ENCODE data around the gene PKIB.
"Not testable (repeated sequence)": the region's sequence is repeated elsewhere in the genome, so short reads cannot be mapped to it uniquely, and the experiment has no call there.

Gene PKIB

DNA sequence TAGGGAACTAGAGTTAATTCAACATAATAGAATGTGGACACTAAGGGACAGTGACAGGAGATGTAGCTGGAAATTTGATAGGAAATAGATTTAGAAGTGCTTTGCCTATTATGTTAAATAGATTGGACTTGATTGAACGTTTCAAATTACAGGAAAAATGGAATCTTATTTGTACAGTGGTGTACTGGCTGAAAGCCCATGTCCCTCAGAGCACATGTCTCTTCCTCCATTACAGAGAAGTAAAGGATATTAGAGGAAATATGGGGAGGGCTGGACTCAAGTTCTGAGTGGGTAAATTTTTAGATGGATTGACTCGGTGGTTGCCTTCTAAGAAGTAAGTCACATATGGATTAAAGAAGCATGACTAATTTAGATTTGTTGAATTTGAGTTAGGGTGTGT is 11.4 kb downstream of the PKIB start:
- DNase-seq = no peak

DNA sequence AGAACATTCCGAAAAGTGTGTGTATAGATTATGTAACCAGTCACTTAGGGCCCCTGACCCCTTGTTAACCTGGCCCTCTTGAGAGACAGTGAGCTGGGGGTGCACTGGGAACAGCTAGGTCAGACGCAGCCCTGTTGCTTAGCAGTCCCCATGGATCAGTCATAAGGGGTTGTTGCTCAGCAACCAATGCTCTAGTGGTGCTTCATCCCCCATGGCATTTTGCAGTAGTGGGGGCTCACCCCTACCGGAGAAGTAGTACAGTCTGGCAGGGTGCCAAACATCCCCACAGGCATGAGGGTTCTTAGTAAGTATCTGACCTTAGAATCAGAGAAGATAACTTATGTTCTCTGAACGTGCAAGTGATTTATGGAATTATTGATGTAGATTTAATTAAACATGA is 12.3 kb downstream of the PKIB start:
- no peak for DNase-seq

DNA sequence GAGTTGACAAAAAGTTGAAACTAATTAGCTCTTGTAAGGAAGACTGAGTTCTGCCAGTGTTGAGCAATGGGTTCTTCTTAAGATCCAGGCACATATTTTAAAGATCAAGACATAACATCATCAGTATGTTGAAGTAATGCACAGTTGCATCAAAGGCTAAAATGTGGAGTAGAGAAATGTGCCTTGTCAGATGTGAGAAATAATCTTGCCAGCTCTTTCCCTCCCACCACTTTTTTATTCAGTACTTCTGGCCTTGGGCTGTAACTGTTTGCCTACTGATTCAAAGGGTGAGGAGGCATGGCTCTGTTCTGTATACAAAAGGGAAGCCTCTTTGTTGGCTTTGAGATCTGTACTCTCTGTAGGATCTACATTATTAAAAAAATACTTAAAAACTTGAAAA is 13.1 kb downstream of the PKIB start:
- no peak for DNase-seq

DNA sequence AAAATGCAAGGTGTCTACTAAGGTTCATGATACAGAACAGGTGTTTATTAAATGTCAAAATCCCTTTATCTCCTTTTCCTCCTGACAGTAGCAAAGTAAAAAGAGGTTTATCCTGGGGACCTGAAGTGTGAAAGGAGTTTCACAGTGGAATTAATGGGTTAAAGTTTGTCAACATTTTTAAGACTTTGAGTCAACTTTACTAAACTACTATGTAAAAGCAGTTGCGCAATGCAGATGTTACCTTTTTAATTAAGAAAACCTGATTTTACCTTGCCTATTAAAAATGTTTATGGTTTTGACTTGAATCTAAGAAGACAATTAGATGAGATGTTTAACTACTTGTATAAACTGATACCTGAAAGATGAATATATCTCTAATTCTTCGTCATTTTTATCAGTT is 14.6 kb downstream of the PKIB start:
- no peak for DNase-seq

DNA sequence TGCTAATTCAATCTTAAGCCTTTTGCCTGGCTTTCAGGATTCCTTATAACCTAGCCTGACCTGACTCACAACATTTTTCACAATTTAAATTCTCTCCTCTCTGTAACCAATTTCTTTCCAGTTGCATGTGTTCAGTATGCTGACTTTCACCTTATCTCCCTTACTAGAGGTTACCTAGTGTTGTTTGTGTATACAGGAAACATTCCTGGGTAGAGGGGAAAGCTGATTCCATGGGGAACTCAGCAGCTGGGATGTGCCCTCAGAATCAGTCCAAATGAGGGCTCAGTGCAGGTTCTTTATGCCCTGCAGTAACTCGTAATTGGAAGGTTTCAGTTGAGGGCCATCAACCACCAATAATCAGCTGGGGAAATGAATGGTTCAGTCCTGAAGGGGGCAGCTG is 18.5 kb downstream of the PKIB start:
- DNase-seq = no peak

DNA sequence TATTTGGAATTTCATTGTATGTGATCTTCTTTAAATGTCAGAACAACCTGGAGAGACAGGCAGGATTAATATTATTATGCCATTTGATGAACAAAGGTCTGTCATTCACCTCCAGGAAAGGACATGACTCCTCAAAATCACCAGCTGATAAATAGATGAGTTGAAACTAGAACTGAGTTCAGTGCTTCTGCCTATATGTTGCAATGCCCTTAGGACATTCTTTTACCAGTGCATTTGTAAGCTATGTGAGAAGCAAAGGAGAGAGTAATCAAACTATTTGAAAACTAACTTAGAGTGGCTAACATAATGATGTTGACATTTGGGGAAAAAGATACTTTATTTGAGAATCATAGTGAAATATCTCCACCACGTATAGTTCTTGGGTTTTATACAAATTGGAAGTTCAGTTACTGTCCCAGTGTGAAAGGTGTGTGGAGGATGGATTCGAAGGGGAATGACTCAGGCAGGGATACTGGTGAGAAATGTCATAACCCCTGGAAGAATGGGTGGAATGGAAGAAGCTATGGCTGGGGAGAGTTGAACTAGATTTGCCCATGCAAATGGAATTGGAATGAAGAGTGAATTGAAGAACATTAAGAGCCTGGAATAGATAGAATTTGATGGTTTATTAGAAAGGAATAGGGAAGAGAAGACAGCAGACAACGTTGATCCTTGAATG is 21.5 kb downstream of the PKIB start:
- no peak for DNase-seq

DNA sequence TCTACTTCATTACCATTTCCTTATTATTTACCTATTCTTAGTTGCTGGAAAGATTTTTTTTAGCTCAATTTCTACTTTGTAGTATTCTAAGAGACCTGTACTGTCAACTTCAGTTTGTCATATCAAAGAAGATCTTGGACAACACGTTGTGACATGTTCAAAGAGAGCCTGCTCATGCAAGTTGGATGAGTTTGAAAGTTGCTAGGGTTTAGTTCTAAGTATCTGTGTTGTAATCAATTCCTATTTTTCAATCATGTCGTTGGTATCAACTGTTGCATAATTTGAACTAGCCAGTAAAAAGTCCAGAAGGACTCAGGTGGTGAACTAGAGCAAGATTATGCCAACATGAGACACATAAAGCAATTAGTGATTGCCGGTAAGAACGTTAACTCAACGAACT is 30.2 kb downstream of the PKIB start:
- no peak for DNase-seq

DNA sequence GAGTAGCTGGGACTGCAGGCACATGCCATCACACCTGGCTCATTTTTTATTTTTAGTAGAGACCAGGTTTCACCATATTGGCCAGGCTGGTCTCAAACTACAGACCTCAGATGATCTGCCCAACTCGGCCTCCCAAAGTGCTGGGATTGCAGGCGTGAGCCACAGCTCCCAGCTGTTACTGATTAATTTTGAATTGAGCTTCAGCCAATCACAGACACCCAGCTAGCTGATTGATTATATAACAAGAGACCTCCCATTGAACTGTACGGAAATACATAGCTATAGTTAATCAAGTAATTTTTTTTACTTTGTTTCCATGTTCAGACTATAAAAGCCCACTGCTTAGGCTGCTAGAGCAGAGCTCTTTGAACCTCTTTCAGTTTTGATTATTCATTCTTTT is 31.6 kb downstream of the PKIB start:
- no peak for DNase-seq

DNA sequence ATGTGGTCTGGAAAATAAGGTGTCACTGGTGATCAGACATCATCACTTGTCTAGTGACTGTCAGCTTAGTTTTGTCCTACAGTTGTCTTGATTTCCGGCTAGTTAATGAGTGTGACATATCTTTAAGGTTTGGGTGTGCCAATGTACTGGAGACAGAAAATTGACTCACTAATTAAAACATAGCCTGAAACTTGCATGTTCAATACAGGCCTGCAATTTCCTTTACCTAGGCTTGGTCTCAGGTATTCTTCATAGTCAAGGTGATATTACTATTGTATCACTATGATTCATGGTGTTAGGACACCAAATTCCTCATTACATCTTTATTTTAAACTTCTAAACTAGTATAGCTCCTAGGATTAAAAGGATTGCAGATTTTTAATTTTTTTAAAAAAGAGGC is 32.4 kb downstream of the PKIB start:
- DNase-seq = not testable (repeated sequence)

DNA sequence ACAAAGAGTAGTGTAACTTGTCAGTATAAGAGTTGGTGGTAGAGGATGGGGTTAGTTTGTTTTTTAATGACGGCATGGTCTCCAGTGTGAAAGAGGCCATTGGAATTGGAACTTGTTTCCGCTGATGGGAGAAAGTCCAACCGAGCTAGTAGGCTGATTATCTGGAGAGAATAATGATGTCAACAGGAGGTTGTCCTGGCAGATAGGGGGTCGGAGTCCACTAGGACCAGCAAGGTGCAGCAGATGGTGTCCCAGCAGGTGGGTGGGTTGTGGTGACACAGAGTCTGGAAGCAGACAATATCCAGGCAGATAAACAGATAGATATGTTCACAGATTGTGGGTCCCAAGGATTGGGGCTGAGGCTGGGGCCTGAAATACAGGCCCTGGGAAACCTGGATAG is 35.1 kb downstream of the PKIB start:
- DNase-seq = no peak

DNA sequence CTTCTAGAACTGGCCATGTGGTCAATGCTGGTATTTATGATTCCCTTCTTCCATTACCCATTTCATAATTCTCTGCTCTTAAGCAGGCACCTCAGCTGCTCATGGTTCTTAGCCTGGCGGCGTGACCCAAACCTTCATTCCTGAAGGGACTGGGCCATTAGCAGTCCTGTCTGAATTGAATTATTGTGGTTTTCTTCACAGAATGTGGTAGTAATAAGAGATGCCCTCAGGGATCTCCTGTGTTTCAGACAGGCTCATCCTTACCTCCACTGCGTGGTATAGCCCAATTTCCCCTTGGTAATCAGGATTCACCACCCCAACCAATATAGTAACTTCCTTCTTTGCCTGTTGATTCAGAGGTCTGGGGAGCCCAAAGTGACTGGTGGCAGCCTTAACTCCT is 37.6 kb downstream of the PKIB start:
- no peak for DNase-seq

DNA sequence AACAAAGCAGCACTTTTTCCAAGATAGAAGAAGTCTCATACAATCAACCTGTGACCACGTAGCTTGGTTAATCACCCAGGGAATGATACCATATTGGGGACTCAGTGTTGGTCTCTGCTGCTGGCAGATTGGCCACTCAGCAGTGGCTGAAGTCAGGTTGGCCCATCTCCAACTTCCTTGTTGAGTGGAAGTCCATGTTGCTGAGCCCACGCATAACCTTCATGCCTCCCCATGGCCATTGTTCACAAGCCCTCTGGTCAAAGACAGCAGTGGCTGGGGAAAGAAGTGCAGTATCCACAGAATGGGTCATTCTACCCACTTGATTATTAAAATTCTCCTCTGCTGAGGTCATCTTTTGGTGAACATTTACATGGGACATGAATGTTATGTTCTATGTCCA is 38.5 kb downstream of the PKIB start:
- no peak for DNase-seq

DNA sequence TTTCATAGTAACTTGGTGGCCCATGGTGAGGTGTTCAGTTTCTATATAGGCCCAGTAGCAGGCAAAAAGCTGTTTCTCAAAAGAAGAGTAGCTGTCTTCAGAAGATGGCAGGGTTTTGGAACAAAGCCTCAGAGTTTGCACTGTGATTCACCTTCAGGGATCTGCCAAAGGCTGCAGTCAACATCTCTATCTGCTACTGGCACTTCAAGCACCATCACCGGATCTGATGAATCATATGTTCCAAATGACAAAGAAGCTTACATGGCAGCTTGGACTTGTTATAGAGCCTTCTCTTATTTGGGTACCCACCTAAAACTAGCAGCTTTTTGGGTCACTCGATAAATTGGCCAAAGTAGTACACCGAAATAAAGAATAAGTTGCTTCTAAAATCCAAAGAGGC is 39.5 kb downstream of the PKIB start:
- no peak for DNase-seq

DNA sequence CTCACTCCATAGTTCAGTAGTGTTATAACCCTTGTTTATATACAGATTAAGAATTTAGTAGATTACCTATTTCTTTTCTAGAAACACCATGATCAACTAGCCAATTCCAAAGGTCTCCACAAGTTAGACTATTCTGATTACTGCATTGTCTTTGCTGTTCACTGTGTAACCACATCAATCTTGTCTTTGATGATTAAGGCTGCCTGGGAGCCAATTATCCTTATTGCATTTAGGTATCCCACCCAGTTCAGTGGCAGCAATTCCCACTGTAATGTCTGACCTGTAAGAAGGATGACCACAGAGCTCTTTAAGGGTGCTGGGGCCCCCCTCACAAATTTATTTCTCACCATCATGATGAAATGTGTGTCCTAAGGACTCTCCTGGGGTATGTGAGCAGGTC is 40.2 kb downstream of the PKIB start:
- no peak for DNase-seq

DNA sequence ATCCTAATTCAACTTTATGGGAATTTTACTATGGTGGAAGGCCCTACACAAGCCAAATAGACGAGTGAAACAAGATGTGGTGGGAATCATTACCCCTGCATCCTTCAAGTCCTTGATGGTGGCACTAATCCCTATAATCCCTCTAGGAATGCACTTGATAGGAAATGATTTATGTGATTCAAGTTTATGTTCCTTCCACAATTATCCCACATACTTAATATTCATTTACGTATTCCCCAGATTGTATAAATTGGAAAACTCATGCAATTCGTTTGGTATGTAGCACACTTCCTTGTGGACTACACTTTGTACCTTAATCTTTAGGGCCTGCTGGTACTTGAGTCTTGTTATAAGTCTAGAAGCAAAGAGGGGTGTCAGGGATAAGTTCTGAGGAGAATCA is 40.8 kb downstream of the PKIB start:
- no peak for DNase-seq

DNA sequence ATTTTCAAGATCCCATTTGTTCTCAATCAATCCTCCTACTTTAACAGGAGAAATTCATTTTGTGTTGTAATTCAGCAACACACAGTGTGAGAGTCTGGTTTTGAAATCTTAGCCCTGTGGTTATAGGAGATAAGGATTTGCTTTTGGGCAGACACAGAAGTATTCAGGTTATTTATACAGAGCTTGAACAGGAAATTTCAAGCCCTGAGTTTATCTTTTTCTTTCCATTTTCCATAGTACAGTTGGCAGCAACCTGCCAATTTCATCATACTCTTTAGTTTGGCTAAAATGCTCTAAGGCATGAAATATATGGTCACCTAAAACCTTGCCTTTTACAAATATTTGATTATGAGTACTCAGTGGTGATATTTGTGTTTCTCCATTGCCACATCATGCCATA is 41.4 kb downstream of the PKIB start:
- no peak for DNase-seq

DNA sequence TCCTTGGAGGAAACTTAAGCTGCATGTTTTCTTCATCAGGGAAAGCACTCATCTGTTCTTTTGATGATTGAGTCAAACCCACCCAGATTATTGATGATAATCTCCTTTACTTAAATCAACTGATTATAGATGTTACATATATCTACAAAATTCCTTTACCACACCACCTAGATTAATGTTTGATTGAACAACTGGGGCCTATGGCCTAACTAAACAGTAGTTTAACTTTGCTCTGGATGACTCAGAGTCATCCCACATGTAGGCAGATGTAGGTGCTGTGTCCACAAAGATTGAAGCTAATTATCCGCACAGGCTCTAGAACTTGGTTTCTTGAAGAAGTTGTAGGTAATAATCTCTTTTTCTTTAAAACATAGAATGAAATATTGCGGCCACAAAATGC is 42.2 kb downstream of the PKIB start:
- DNase-seq = no peak

DNA sequence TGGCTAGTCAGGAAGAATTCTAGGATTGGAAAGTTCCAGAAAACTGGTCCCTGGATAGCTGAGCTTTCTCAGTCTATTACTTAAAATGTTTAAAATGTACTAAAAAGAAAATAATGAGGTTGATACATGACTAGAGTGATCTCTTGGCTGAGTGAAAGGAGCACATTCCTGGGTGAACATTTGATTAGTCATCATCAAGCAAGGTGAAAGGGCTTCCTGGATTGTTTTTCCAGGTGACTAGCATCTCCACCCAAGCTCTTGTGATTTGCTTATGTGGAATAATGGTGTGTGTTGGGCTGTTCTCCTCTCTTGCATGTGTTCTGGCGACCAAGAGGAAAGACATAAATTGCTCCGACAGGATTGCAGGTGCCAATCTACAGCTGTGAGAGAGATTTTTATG is 42.9 kb downstream of the PKIB start:
- DNase-seq = no peak

DNA sequence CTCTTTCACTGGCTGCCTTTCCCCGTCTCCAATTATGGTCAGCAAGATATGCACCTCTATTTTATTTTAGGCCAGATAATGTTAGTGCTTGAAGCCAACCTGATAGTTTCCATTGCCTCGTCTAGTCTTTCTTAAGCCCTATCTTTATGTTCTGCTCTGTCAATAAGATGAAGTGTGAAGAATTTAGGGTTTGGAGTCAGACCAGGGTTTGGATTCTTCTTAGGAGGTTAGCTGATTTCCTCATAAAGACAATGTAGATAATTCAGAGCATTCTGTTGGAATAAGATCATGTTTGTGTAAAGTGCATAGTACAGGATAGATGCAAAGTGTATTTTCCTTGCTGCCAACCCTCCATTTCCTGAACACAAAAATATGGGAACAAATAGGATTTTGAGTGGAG is 43.8 kb downstream of the PKIB start:
- no peak for DNase-seq

DNA sequence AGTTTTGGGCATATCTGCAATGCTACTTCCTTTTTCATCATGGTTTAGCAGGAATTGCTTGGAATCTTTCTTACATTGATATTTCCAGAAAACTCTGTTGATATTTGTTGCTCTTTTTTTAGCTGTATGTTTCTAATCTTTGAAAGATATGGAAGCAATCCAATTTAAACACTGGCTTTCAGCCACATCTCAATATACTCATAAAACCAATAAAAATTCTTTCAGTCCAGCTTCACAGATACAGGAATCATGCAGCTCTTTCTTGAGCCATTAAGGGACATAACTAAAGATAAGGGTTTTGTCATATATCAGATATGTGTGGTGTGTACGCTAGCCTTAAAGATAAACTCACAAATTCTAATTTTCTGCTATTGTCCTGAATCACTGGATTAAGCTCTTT is 47.4 kb downstream of the PKIB start:
- no peak for DNase-seq

DNA sequence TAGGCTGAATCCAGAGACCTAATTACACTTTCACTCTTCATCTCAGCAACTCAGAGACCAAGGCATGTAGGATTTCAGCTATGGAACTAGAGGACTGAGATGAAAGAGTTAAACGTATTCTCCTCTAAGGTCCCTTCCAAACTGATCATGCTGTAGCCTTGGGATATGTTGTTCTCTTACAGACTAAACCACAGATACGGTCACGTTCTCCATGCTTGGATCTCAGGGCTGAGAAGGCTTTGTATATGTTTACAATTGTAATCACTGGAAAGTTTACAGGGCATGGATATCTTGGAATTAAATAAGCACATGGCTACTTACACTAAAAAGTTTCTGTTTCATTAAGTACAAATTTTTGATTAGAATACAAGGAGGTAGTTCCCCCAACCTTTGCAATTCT is 50.1 kb downstream of the PKIB start:
- DNase-seq = no peak

DNA sequence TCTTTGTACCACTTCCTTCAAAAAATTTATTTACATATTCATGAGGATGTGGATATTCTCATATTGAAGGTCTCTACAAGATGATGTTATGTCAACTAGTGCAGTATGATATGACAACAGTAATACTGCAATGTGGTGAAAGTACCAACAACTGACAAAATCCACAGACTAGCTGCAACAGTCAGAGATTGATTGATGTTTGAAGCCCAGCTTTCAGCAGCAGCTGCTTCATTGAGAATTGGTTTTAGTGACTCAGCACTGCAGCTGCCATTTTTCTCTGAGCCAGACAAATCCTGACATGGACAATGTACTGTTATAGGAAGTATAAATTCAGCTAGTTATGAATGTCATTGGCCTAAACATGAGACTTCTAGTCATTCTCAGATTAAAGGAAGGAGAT is 53.8 kb downstream of the PKIB start:
- no peak for DNase-seq

DNA sequence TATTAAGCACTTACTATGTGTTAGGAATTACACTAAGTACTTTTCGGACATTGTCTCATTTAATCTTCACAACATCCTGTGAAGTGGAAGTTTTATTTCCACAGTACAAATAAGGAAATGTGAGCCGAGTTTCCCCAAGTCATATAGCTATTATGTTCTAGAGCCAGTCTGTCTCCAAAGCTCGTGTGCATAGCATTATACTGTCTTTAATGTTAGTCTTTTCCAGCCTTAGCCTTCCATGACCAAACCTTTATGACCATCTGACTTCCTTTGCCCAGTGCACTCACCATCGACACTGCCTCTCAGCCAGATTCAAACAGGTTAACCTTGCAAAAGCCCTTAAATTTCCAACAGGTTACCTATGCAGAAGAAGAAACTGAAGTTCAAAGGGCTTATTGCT is 55.7 kb downstream of the PKIB start:
- no peak for DNase-seq

DNA sequence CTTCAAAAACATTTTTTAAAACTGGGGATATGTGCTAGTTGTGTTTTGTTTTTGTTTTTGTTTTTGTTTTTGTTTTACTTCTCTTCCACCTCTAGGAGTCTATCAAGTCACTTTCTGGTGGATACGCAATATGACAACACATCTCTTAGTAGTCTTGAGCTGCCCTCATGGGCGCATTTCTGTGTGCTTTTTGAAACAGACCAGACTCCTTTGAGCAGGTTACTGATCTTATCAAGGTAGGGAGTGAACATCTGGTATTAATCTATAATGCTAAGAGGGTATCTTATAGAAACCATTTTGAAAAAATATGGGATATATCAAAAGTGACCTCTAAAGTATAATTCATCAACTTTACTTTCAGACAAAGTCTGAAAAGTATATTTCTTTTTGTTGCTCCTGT is 56.2 kb downstream of the PKIB start:
- no peak for DNase-seq

DNA sequence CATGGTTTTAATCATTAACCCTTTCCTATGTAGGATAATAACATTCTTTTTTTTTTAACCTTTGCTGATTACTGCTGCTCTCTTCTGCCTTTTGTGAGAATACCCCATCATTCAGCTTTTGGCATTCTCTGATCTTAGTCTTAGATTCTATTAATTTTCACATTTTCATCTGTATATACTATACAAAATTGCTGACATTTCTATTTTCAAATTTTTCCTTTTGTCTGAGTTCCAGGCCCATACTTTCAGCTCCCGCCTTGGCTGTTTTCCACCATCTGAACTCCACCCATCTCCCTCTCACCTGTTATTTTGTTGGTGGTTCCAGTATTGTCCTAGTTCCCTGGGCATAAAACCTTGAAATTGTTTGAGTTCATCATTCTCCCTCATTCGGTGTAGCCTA is 59.2 kb downstream of the PKIB start:
- DNase-seq = no peak

DNA sequence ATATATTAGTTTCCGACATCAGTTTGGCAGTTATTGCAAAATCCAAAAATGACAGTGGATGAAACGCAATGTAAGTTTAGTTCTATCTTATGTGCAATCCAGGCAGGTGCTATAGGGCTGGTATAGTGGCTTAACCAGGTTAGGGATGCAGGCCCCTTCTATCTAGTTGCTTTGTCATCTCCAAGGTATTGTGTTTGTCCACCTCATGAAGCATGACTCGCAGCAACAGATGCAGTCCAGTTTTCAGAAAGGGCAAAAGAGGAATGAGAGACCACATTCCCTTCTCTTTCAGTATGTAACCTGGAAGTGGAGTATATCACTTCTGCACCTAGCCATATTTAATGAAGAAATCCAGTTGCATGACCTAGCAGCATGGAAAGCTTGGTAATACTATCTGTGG is 59.7 kb downstream of the PKIB start:
- no peak for DNase-seq
